ENCODE measurements around the gene UFSP1. TPM values are rescaled to one million over a fixed set of nuclear protein-coding genes. Genes with fewer than 3 reads are reported as not detected.

Gene UFSP1
- total and polyA plus RNA-seq, 10 of the 15 experiments (the other 5 are each of a cell fraction or from before 2014, with no cell fraction given) = 0.14 to 10.6 (median 2.8) TPM

DNA sequence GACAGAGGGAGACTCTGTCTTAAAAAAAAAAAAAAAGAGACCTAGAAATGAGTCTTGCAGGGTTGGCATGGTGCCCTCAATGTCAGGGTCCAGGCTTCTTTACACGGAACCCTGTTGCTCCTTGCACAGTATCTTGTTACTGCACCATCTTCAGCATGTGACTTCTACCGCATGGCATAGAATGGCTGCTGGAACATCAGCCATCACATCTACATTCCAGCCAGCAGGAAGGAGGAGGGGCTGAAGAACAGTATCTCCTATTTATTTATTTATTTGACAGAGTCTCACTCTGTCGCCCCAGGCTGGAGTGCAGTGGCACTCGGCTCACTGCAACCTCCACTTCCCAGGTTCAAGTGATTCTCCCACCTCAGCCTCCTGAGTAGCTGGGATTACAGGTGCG lies 9.9 kb upstream of the UFSP1 start:
- ChIA-PET SMC1A (ENCODE audit: uncharacterized antibody, unreplicated experiment) (interaction anchor here (1.0 to 2.9 kb wide), 2 partner anchors 76 to 159 kb away, joined by 3 to 12 read pairs; no protein-coding TSS in a partner anchor), CTCF (interaction anchor here (0.6 to 5.5 kb wide), 7 partner anchors 13 to 584 kb away, joined by 3 to 40 read pairs (median 3); no protein-coding TSS in a partner anchor), RAD21 (ENCODE audit: unreplicated experiment) (no interaction called here), POLR2A (interaction anchor here (0.7 kb wide), 1 partner anchor 118 kb away, joined by 3 read pairs; no protein-coding TSS in a partner anchor)
- in situ Hi-C loops (cut with MboI) = no loop called here
- Histone ChIP-seq H3K79me2 (ENCODE audit: control insufficient read depth, insufficient read depth, low read length) (no peaks in the 10 kb centered on the region), H3K9ac (ENCODE audit: control insufficient read depth, insufficient read depth, low read length) (no peak overlapping the region), H3K27ac (ENCODE audit: control insufficient read depth, insufficient read depth) (no peak overlapping the region), H3K4me1 (ENCODE audit: control insufficient read depth, insufficient read depth, low read length) (peaks cover 7% of the 10 kb centered on the region), H4K20me1 (ENCODE audit: control insufficient read depth, insufficient read depth) (no peaks in the 10 kb centered on the region), H3K9me3 (replicated peaks; ENCODE audit: control insufficient read depth, insufficient read depth, low read length) (no peaks in the 10 kb centered on the region), H3K27me3 (replicated peaks in 1 of 2; ENCODE audit: control insufficient read depth in 2 of 2, insufficient read depth in 2 of 2, low read length in 1 of 2) (peaks cover 6 to 7% of the 10 kb centered on the region in 2 experiments), H3K4me2 (ENCODE audit: control insufficient read depth, insufficient read depth) (no peak overlapping the region), H3K36me3 (ENCODE audit: control insufficient read depth in 2 of 2, insufficient read depth in 2 of 2, low read length in 1 of 2) (no peaks in the 10 kb centered on the region), H2AFZ (ENCODE audit: control insufficient read depth, low read depth, low read length) (no peak overlapping the region), H3K4me3 (no peak overlapping the region)
- FAIRE-seq (no peak), DNase-seq (ENCODE audit: low read depth, low spot score) (no peak), ATAC-seq (no peak)
- BruUV-seq (replicated peaks) = no TSS peak
- intact Hi-C loops (cut with micrococcal nuclease; ENCODE audit: unreplicated experiment) = no loop called here
- 82% methylated on average over 5 of the region's 5 CpGs for WGBS (ENCODE audit: insufficient coverage, insufficient replicate concordance, low lambda C conversion rate, missing lambda C conversion rate)
- TF ChIP-seq ATF7 (IDR thresholded peaks at IDR 0.05; ENCODE audit: low read depth) = no peak
- TF ChIP-seq BRCA1 (IDR thresholded peaks at IDR 0.05; ENCODE audit: low read depth, low read length) = no peak
- TF ChIP-seq RAD21 (IDR thresholded peaks at IDR 0.05; ENCODE audit: insufficient read depth, low read depth, low read length) = no peak
- TF ChIP-seq POU2F2 (IDR thresholded peaks at IDR 0.05; ENCODE audit: borderline replicate concordance, low read depth, low read length) = no peak
- TF ChIP-seq E4F1 (IDR thresholded peaks at IDR 0.05; ENCODE audit: borderline replicate concordance, partially characterized antibody) = no peak
- TF ChIP-seq SMAD5 (IDR thresholded peaks at IDR 0.05; ENCODE audit: low read depth) = no peak
- no peak for TF ChIP-seq STAT1 (conservative IDR thresholded peaks at IDR 0.05)
- TF ChIP-seq ZNF217 (IDR thresholded peaks at IDR 0.05) = no peak
- no peak for TF ChIP-seq RAD51 (IDR thresholded peaks at IDR 0.05)
- TF ChIP-seq SREBF2 (IDR thresholded peaks at IDR 0.05; ENCODE audit: low read length) = no peak
- TF ChIP-seq MEF2A (IDR thresholded peaks at IDR 0.05; ENCODE audit: insufficient read depth, low read depth, low read length) = no peak
- TF ChIP-seq ZBTB33 (IDR thresholded peaks at IDR 0.05) = no peak
